Measurements from ENCODE around the gene LGALS7B. TPM values are rescaled to one million over a fixed set of nuclear protein-coding genes. Genes with fewer than 3 reads are reported as not detected.
"Not testable (repeated sequence)": the region's sequence is repeated elsewhere in the genome, so short reads cannot be mapped to it uniquely, and the experiment has no call there.

Gene LGALS7B
- total RNA-seq = not detected

DNA sequence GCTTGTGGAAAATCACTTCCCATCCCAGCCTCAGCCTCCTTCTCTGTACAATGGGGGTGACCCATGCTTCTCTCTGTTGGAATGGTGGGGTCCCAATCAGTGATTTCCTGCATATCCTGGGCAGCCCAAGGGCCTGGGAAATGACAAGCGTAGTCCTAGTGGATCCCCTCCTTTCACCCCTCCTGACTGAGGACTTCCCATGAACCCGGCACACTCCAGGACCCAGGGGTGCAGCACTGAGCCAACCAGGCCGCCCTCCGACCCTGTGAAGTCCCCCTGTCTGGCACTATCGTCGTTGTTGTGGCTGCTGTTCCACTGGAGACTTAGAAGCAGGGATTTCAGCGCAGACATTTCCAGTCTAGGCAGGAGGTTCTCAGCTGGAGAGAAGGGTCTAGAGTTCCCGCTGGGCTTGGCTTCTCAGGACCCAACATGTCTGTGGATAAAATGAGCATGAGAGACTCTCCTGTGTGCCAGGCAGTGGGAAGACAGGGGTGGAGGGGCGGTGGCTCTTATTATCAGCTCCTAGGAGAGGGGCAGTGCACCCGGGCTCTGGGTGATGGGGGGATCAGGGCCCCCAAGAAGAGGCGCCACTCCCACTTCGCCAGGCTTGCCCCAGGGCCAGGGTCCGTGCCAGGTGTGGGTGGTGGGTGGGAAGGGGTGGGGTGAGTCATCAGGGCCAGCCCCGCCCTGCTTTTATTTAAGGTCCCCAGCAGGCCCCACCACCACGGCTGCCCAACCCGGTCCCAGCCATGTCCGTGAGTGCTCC lies at the start of gene LGALS7B:
LGALS7B (plus strand) TSS at position 723 of the 766 bp plus-strand sequence; CDS start at position 750, 27 bp downstream.
- ChIA-PET CTCF (no interaction called here), POLR2A (no interaction called here)

DNA sequence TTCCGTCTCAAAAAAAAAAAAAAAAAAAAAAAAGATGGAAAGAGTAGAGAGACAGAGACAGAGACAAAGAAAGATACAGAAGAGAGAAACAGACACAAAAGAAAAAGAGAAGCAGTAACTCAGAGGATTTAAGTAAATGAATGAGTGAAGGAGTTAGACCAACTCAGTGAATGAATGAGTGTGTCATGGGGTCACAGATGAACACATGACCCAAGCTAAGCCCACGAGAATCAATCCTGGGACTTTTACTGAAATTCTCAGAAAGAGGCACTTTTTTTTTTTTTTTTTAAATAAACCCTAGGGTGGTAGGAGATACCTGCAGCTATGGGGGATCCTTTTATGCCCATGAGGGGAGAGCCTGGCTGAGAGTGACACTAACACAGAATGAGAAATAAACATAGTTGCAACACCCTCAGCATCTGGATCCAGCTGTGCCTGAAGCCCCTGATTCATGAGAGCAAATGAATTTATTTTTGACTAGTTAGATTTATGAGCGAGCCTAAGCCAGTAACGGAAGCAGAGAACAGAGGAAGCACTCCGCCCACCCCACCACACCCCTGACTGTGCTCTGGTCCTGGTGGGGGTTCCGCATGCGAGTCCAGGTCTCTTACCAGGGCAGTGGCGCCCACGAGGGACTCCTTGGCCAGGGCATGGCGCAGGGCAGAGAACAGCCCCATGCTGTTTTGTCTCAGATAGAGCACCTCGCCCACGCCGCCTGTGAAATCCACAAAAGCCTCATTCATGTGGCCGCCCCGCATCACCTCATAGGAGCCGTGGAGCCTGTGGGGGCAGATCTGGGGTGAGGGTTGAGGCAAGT lies 49.4 kb upstream of the LGALS7B start:
- CTCF ChIA-PET = interaction anchor here (0.7 kb wide), 1 partner anchor 22 kb away, joined by 3 read pairs; no protein-coding TSS in a partner anchor
- POLR2A ChIA-PET = interaction anchor here (0.6 to 0.7 kb wide), 3 partner anchors 47 to 351 kb away, joined by 3 to 5 read pairs (median 4); no protein-coding TSS in a partner anchor

DNA sequence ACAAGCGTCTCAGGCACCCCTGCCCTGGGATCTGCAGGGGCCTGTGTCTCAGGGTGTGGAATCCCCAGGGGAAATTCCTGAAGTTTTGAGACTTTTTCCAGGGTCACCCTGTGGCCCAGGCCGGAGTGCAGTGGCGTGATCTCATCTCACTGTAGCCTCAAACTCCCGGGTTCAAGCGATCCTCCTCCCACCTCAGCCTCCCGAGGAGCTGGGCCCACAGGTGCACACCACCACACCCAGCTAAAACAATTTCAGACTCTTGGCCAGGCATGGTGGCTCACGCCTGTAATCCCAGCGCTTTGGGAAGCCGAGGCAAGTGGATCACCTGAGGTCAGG lies 48.8 kb upstream of the LGALS7B start:
- CTCF ChIA-PET = no interaction called here
- POLR2A ChIA-PET = interaction anchor here (0.6 to 0.7 kb wide), 3 partner anchors 25 to 352 kb away, joined by 4 to 5 read pairs (median 4); no protein-coding TSS in a partner anchor

DNA sequence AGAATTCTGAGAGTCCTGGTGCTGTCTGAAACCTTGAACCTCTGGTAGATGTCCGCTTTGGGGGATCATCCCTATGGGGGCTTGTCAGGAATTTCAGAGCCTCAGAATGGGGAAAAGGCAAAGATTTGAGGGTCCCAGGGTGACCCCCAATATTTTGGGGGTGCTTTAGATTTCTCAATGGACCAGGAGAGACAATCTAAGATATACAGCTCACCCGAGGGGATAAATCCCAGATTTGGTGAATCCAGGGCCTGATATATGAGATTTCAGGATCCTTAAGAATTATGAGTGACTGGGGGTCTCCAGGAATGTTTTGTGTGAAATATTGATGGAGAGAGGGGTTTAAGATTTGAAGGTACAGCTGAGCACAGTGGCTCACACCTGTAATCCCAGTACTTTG lies 48.1 kb upstream of the LGALS7B start:
- ChIA-PET POLR2A (interaction anchor here (0.6 kb wide), 2 partner anchors 13 to 24 kb away, joined by 3 to 4 read pairs; no protein-coding TSS in a partner anchor), CTCF (no interaction called here)

DNA sequence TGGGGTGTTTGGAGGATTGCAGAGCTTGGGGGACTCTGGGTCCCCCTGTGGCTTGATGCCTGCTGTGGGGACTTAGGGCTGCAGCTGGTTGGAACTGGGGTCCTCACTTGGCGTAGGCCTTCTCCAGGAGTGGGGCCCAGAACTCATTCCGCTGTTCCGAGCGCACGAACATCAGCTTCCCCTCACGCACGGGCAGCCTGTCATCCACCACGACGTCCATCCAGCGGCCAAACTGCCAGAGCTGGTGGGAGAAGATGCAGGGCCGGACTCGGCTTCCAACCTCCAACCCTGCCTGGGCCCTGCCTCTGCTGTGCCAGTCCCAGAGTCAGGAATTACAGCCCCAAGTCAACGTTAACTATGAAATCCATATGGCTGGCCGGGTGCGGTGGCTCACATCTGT lies 47.3 kb upstream of the LGALS7B start:
- ChIA-PET POLR2A (no interaction called here), CTCF (interaction anchor here (0.7 kb wide), 1 partner anchor 51 kb away, joined by 3 read pairs; no protein-coding TSS in a partner anchor)

DNA sequence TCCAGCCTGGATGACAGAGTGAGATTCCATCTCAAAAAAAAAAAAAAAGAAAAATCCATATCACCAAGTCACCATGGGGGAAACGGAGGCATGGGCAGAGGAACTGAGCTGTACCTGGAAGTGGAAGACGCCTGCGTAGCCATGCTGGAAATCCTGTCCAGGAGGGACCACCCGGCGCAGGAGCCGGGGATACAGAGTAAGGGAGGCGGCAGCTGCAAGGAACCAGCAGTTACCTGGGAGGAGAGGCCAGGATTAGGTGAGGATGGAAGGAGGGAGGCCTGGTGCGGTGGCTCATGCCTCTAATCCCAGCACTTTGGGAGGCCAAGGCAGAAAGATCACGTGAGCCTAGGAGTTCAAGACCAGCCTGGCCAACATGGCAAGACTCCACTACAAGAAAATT lies 46.7 kb upstream of the LGALS7B start:
- POLR2A ChIA-PET = interaction anchor here (0.7 kb wide), 2 partner anchors 101 to 122 kb away, joined by 3 to 5 read pairs; no protein-coding TSS in a partner anchor
- CTCF ChIA-PET = no interaction called here

DNA sequence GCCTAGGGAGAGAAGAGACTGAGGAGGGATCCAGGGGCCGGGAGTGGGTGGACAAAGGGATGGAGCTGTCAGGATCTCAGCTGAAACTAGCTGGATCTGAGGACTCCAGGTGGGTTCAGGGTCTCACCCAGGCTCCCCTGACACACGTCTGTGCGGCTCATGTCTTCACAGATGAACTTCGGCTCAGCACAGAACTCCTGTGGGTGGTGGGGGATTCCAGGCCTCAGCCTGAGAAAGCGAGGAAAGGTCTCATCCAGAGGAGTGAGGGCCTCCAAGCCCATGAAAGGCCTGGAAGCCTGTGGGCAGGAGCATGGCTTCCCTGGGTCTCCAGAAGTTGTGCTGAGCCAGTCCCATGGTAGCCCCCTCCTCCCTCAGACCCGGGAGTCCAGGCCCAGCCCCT lies 46.1 kb upstream of the LGALS7B start:
- ChIA-PET POLR2A (no interaction called here), CTCF (interaction anchor here (0.7 kb wide), 1 partner anchor 440 kb away, joined by 6 read pairs; no protein-coding TSS in a partner anchor)

DNA sequence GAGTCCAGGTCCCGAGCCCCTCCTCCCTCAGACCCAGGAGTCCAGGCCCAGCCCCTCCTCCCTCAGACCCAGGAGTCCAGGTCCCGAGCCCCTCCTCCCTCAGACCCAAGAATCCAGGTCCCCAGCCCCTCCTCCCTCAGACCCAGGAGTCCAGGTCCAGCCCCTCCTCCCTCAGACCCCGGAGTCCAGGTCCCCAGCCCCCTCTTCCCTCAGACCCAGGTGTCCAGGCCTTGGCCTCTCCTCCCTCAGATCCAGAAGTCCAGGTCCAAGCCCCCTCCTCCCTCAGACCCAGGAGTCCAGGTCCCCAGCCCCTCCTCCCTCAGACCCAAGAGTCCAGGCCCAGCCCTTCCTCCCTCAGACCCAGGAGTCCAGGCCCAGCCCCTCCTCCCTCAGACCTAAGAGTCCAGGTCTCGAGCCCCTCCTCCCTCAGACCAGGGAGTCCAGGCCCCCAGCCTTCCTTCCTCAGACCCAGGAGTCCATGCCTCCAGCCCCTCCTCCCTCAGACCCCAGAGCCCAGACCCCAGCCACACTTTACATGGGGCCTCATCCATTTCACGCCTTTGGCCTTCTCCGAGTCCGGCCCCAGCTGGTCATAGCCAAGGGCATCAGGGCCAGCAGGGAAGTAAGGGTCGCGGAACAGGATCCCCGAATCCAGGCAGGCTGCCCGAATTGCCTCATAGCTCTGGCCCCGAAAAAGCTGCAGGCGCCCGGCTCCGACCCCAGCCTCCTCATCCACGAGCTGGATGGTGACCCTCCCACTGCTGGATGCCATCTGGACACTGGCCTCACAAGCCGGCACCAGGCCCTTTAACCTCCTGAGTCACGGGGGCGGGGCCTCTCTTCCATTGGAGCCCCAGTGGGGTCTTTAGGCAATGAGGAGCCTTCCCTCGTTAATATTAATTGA lies 45.4 kb upstream of the LGALS7B start:
- POLR2A ChIA-PET = no interaction called here
- CTCF ChIA-PET = interaction anchor here (0.5 to 0.7 kb wide), 2 partner anchors 219 to 441 kb away, joined by 4 to 6 read pairs; no protein-coding TSS in a partner anchor

DNA sequence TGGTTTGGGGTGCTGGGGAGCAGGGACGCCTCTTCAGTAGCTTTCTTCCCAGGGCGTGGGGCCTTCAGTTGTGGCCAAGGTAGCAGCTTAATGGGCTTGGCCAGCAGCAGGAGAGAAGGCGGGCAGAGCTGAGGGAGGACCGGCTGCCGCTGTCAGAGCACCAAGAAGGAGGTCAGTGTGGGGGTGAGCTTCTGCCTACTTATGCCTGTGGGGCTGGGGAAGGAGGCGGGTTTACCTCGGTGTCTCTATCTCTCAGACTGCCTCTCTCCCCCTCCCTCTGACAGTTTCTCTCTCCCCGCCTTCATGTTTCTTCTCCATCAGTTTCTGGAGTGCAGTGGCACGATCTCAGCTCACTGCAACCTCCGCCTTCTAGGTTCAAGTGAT lies 44.7 kb upstream of the LGALS7B start, which contains the start of gene CAPN12:
CAPN12 (minus strand) TSS at position 177 of the 384 bp plus-strand sequence. CDS start 309 bp downstream, outside the sequence.
- POLR2A ChIA-PET = interaction anchor here (0.7 kb wide), 1 partner anchor 31 kb away, joined by 4 read pairs; no protein-coding TSS in a partner anchor
- CTCF ChIA-PET = no interaction called here

DNA sequence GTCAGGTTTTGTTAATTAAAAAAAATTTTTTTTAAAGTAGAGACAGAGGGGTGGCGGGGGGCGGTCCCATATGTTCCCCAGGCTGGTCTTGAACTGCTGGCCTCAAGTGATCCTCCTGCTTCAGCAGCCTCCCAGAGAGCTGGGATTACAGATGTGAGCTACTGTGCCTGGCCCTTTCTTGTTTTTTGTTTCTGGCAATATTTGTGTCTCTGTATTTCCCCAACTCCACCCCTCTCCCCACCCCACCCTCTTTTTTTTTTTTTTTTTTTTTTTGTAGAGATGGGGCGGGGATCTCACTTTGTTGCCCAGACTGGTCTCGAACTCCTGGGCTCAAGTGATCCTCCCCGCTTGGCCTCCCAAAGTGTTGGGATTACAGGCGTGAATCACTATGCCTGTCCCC lies 44.1 kb upstream of the LGALS7B start:
- ChIA-PET CTCF (no interaction called here), POLR2A (interaction anchor here (0.7 kb wide), 1 partner anchor 31 kb away, joined by 4 read pairs; no protein-coding TSS in a partner anchor)

DNA sequence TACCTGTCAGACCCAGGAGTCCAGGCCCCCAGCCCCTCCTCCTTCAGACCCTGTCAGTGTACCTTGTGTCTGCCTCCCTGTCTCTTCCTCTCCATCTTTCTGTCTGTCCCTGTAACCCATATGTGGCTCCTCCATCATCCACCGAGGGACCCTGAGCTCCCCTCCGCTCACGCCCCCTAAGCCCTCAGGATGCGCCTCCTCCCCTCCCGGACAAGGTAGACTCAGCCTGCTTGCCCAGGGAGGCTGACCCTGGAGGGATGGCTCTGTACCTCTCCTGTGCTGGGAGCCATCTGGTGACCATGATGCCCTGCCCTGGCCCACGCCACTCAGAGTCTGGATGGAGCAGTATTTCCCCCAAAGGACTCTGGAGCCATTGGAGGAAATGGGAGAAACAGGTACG lies 43.7 kb upstream of the LGALS7B start:
- CTCF ChIA-PET = no interaction called here
- POLR2A ChIA-PET = no interaction called here

DNA sequence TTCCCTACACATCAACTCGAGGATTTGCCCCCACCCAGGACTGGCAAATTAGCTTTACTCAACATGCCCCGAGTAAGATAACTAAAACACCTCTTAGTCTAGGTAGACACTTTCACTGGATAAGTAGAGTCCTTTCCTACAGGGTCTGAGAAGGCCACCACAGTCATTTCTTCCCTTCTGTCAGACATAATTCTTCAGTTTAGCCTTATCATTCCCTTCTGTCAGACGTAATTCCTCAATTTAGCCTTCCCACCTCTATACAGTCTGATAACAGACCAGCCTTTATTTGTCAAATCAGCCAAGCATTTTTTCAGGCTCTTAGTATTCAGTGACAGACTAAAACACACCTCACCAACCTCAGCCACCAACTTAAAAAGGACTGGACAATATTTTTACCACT lies 35.2 kb upstream of the LGALS7B start:
- CTCF ChIA-PET, POLR2A ChIA-PET: not testable (repeated sequence)

DNA sequence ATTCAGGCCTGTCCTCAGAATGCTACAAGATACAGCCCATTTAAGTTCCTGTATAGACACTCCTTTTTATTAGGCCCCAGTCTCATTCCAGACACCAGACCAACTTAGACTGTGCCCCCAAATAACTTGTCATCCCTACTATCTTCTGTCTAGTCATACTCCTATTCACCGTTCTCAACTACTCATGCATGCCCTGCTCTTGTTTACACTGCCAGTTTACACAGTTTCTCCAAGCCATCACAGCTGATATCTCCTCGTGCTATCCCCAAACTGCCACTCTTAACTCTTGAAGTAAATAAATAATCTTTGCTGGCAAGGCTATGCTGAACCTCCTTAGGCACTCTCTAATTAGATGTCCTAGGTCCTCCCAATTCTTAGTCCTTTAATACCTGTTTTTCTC lies 34.8 kb upstream of the LGALS7B start:
- CTCF ChIA-PET = not testable (repeated sequence)

DNA sequence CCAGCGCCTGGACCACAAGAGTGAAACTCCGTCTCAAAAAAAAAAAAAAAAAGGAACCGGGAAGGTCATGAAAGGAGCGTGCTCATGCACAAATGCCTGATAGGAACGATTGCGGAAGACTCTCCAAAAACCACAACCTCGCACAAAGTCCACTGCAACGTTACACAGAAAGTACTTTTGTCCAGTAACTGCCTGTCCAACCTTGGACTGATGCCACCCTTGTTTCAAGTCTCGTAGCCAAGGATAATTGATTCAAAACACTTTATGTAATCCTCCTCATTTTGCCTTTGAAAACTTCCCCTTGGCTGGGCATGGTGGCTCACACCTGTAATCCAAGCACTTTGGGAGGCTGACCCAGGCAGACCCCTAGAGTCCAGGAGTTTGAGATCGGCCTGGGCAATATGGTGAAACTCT lies 29.4 kb upstream of the LGALS7B start:
- CTCF ChIA-PET = no interaction called here

More for the DNA sequence above, 34.8 kb upstream of the LGALS7B start:
- POLR2A ChIA-PET = not testable (repeated sequence)

DNA sequence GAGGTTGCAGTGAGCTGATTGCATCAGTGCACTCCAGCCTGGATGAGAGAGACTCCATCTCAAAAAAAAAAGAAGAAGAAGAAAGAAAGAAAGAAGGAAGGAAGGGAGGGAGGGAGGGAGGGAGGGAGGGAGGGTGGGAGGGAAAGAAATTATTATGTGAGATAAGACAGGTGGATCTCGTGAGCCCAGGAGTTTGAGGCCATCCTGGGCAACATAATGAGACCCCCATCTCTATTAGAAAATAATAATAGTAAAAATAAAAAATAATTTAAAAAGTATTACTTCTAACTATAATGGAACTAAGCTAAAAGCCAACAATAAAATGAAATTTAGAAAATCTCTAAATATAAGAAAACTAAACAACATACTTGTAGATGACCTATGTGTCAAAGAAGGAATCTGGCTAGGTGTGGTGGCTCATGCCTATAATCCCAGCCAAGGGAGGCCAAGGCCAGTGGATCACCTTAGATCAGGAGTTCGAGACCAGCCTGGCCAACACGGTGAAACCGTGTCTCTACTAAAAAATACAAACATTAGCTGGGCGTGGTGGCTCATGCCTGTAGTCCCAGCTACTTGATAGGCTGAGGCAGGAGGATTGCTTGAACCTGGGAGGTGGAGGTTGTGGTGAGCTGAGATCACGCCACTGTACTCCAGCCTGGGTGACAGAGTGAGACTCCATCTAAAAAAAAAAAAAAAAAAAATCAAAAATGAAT lies 28.0 kb upstream of the LGALS7B start:
- POLR2A ChIA-PET = interaction anchor here (0.6 kb wide), 1 partner anchor 105 kb away, joined by 5 read pairs; no protein-coding TSS in a partner anchor
- CTCF ChIA-PET = not testable (repeated sequence)

More for the DNA sequence above, 29.4 kb upstream of the LGALS7B start:
- POLR2A ChIA-PET = no interaction called here

DNA sequence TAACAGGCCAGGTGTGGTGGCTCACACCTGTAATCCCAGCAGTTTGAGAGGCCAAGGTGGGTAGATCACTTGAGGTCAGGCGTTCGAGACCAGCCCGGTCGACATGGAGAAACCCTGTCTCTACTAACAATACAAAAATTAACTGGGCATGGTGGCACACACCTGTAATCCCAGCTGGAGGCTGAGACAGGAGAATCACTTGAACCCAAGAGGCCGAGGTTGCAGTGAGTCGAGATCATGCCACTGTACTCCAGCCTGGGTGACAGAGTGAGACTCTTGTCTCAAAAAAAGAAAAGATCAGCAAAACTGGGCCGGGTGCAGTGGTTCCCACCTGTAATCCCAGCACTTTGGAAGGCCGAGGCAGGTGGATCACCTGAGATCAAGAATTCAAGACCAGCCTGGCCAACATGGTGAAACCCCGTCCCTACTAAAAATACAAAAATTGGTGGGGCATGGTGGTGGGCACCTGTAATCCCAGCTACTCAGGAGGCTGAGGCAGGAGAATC lies 27.1 kb upstream of the LGALS7B start:
- CTCF ChIA-PET = interaction anchor here (0.6 kb wide), 1 partner anchor 152 kb away, joined by 6 read pairs; no protein-coding TSS in a partner anchor
- POLR2A ChIA-PET = interaction anchor here (0.6 kb wide), 1 partner anchor 104 kb away, joined by 5 read pairs; no protein-coding TSS in a partner anchor

DNA sequence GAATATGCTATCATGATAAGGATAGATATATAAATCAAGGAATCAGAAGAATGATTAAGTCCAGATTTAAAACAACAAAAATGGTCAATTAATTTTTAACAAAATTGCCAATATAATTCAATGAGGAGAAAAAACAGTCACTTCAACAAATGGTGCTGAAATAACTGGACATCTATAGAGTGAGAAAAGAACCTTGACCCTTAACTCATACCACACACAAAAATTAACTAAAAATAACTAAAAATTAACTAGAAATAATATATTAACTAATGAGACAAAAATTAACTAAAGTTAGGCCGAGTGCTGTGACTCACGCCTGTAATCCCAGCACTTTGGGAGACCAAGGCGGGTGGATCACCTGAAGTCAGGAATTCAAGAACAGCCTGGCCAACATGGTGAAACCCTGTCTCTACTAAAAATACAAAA lies 25.2 kb upstream of the LGALS7B start:
- CTCF ChIA-PET = no interaction called here
- POLR2A ChIA-PET = no interaction called here

DNA sequence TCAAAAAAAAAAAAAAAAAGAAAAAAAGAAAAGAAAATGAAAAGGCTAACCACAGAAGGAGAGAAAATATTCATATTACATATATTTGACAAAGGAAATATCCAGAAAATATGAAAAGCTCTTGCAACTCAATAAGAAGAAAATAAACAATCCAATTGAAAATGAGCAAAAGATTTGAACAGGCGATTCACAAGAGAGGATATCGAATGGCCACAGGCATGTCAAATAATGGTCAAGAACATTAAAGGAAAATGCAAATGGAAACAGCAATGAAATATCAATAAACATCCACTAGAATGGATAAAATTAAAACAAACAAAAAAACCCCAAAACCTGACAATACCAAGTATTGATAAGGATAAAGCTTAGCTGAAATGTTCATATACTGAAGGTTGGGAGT lies 23.8 kb upstream of the LGALS7B start:
- ChIA-PET CTCF (no interaction called here), POLR2A (interaction anchor here (0.7 kb wide), 1 partner anchor 25 kb away, joined by 4 read pairs; no protein-coding TSS in a partner anchor)
